A673 (cell line): ENCODE results near the gene ENTREP1. TPM values are rescaled to one million over a fixed set of nuclear protein-coding genes. Genes with fewer than 3 reads are reported as not detected.

Source experiments
- BruUV-seq: library from RNA; stranded (reverse); fragments of 400-500 nt; replicated peaks from 2 replicates; lab custom pipeline; 2021; lab: Mats Ljungman, UMichigan
- CTCF ChIA-PET: fragments of 300-600 bp; sonication (Branson Sonifier 250); formaldehyde crosslinking; loops from one replicate; lab custom pipeline; 2022; ENCODE audit warnings: antibody characterized with exemption; lab: Charles Lee
- POLR2A ChIA-PET: fragments of 300-600 bp; sonication (Branson Sonifier 250); formaldehyde crosslinking; loops from one replicate; lab custom pipeline; 2022; ENCODE audit warnings: antibody characterized with exemption; ENCODE audit not compliant: low non-redundant PET; lab: Charles Lee
- DNase-seq: peaks from one replicate; pipeline ENCODE4 v3.0.0-alpha.2; 2015; ENCODE audit warnings: low spot score
- H3K27ac ChIP-seq: fragments of 200-600 bp; sonication (generic); 2 replicates; pipeline ENCODE4 v1.5.1; 2016; ENCODE audit warnings: mixed run types, low read depth, mild to moderate bottlenecking, mixed read lengths, antibody characterized with exemption, low read length; ENCODE audit not compliant: poor library complexity, severe bottlenecking
- H3K27me3 ChIP-seq: fragments of 200-600 bp; sonication (generic); replicated peaks from 2 replicates; pipeline ENCODE4 v1.6.1; 2017; ENCODE audit warnings: mixed run types, low read depth, mild to moderate bottlenecking, mixed read lengths, antibody characterized with exemption, low read length; ENCODE audit not compliant: insufficient read depth, poor library complexity
- H3K36me3 ChIP-seq: fragments of 200-600 bp; sonication (generic); 2 replicates; pipeline ENCODE4 v1.6.1; 2016; ENCODE audit warnings: mixed run types, mild to moderate bottlenecking, mixed read lengths, antibody characterized with exemption, low read length; ENCODE audit not compliant: insufficient read depth, poor library complexity, severe bottlenecking
- H3K4me1 ChIP-seq: fragments of 200-600 bp; sonication (generic); 2 replicates; pipeline ENCODE4 v1.6.1; 2017; ENCODE audit warnings: mixed run types, mild to moderate bottlenecking, mixed read lengths, antibody characterized with exemption, low read length; ENCODE audit not compliant: insufficient read depth, poor library complexity, severe bottlenecking
- H3K4me3 ChIP-seq: fragments of 200-600 bp; sonication (generic); 2 replicates; pipeline ENCODE4 v1.5.1; 2016; ENCODE audit warnings: low read depth, mixed run types, mild to moderate bottlenecking, mixed read lengths, low read length; ENCODE audit not compliant: poor library complexity, severe bottlenecking
- H3K9me3 ChIP-seq: fragments of 200-600 bp; sonication (generic); 2 replicates; pipeline ENCODE4 v1.6.1; 2016; ENCODE audit warnings: mixed run types, low read depth, mild to moderate bottlenecking, mixed read lengths, antibody characterized with exemption, low read length; ENCODE audit not compliant: poor library complexity, severe bottlenecking
- CTCF ChIP-seq: fragments of 300-800, 200-600 bp; sonication (generic); conservative IDR thresholded peaks from 2 replicates; pipeline ENCODE4 v1.5.1; 2017; ENCODE audit warnings: low read depth, mild to moderate bottlenecking, antibody characterized with exemption, low read length, moderate library complexity, mixed read lengths
- EZH2 ChIP-seq: fragments of 200-600 bp; sonication (generic); IDR thresholded peaks from 2 replicates; pipeline ENCODE4 v1.6.1; 2017; ENCODE audit warnings: borderline replicate concordance, low read depth, mild to moderate bottlenecking, mixed read lengths, antibody characterized with exemption, low read length; ENCODE audit not compliant: poor library complexity, severe bottlenecking
- intact Hi-C: fragments of 100-400 bp; cut with micrococcal nuclease; formaldehyde crosslinking; loops from one replicate; pipeline ENCODE4 v1.10.0; 2022; ENCODE audit not compliant: unreplicated experiment
- total RNA-seq: library from RNA; stranded (reverse); gene quantifications from 2 replicates; pipeline ENCODE4 v1.2.3, GENCODE V29; 2021

Gene ENTREP1
- total RNA-seq, 1 experiment from 2014 or later, result not detected

- ChIA-PET CTCF (no interaction called here), POLR2A (no interaction called here)
- no peaks in the 10 kb centered on the region for H3K4me1 ChIP-seq
- H3K4me3 ChIP-seq, result no peak overlapping the region
- H3K9me3 ChIP-seq, result no peaks in the 10 kb centered on the region
- intact Hi-C loops, result no loop called here
- TF ChIP-seq CTCF, result no peak
- TF ChIP-seq EZH2, result no peak
- H3K27me3 ChIP-seq, result peaks cover 42% of the 10 kb centered on the region
- DNase-seq, result no peak
- no TSS peak for BruUV-seq
- no peak overlapping the region for H3K27ac ChIP-seq
- H3K36me3 ChIP-seq, result no peaks in the 10 kb centered on the region
Measured at GRCh38 chr9:69388596-69388995, 63.6 kb downstream of the ENTREP1 start.

DNA sequence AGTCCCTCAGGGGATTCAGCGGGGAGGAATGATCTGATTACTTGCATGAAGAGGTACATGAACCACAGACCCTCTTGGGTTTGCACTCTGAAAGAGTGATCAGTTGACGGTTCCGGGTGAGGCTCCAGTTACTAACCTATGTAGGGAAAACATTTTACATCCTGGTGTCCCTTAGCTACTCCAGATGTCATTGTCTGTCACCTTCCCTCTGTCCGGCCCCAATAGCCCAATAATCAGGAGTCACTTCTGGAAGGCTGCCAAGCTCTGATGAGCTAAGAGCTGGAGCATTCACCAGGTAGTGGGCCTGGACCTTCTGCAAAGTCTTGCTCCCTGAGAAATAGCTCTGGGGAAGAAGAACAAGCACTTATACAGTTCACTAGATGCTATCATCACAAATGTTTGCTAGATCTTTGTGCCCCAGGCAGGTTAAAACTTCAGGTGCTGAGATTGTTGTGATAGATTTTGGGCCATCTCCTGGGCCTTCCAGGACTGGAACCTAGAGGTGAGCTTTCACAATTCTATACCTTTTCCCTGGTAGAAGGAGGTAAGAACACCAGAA is 64.5 kb downstream of the ENTREP1 start:
- no peaks in the 10 kb centered on the region for H3K9me3 ChIP-seq
- CTCF ChIA-PET, result no interaction called here
- no peak for DNase-seq

GRCh38 chr9:69391487-69391886 is 66.5 kb downstream of the ENTREP1 start:
- TF ChIP-seq EZH2 (no peak), CTCF (no peak)
- no peaks in the 10 kb centered on the region for H3K9me3 ChIP-seq
- POLR2A ChIA-PET, result no interaction called here
- H3K36me3 ChIP-seq, result no peaks in the 10 kb centered on the region
- no peaks in the 10 kb centered on the region for H3K4me1 ChIP-seq
- H3K4me3 ChIP-seq, result no peak overlapping the region
- intact Hi-C loops, result no loop called here
- DNase-seq, result no peak
- H3K27me3 ChIP-seq, result peaks cover 33% of the 10 kb centered on the region
- H3K27ac ChIP-seq, result no peak overlapping the region
- CTCF ChIA-PET, result no interaction called here
- no TSS peak for BruUV-seq

More for the DNA sequence above, 64.5 kb downstream of the ENTREP1 start:
- Histone ChIP-seq H3K4me3 (no peak overlapping the region), H3K27ac (no peak overlapping the region), H3K27me3 (peaks cover 38% of the 10 kb centered on the region), H3K36me3 (no peaks in the 10 kb centered on the region), H3K4me1 (no peaks in the 10 kb centered on the region)
- POLR2A ChIA-PET, result no interaction called here
- no TSS peak for BruUV-seq
- no peak for TF ChIP-seq EZH2
- TF ChIP-seq CTCF, result no peak
- intact Hi-C loops, result no loop called here
